Ishikawa (cell line): Measurements from ENCODE around the gene TEN1.

ENCODE experiments used
- CEBPB ChIP-seq: IDR thresholded peaks from 2 replicates; pipeline ENCODE4 v1.6.1; 2012
- CREB1 ChIP-seq: IDR thresholded peaks from 2 replicates; pipeline ENCODE4 v1.6.1; 2012; ENCODE audit warnings: low read depth
- EGR1 ChIP-seq: IDR thresholded peaks from 2 replicates; pipeline ENCODE4 v1.6.1; 2012
- FOXM1 ChIP-seq: IDR thresholded peaks from 2 replicates; pipeline ENCODE4 v1.6.1; 2012; ENCODE audit warnings: low read depth, borderline replicate concordance
- RAD21 ChIP-seq: IDR thresholded peaks from 2 replicates; pipeline ENCODE4 v1.6.1; 2012; ENCODE audit warnings: low read depth
- REST ChIP-seq: IDR thresholded peaks from 2 replicates; pipeline ENCODE4 v1.6.1; 2012; ENCODE audit warnings: low read depth, mild to moderate bottlenecking
- TAF1 ChIP-seq: IDR thresholded peaks from 2 replicates; pipeline ENCODE4 v1.6.1; 2012; ENCODE audit warnings: low read depth, mild to moderate bottlenecking
- YY1 ChIP-seq: IDR thresholded peaks from 2 replicates; pipeline ENCODE4 v1.6.1; 2012; ENCODE audit warnings: low read depth

GRCh38 chr17:75931062-75931461 is 48.0 kb upstream of the TEN1 start:
- no peak for TF ChIP-seq REST
- TF ChIP-seq TAF1, result no peak
- no peak for TF ChIP-seq YY1
- TF ChIP-seq CEBPB, result no peak
- TF ChIP-seq CREB1, result no peak
- no peak for TF ChIP-seq RAD21
- no peak for TF ChIP-seq EGR1
- TF ChIP-seq FOXM1, result no peak
